Lower leg skin (tissue), 3 donors: ENCODE results near the gene TRPC4AP.

ENCODE experiments used
- CTCF ChIP-seq, 3 donors: fragments of 450-650 bp; IDR thresholded peaks; one replicate each; pipeline ENCODE4 v1.5.1; 2016; ENCODE audit warnings: antibody characterized with exemption in 3 of 3, mild to moderate bottlenecking in 3 of 3, moderate library complexity in 2 of 3
- POLR2A ChIP-seq, 2 donors: fragments of 450-650 bp; IDR thresholded peaks; one replicate each; pipeline ENCODE4 v1.6.1; 2016 to 2017; ENCODE audit warnings: antibody characterized with exemption in 2 of 2, mild to moderate bottlenecking in 1 of 2, moderate library complexity in 1 of 2

- TF ChIP-seq CTCF (IDR thresholded peaks at IDR 0.05), result no peak
- no peak for TF ChIP-seq POLR2A (IDR thresholded peaks at IDR 0.05)
Observed at GRCh38 chr20:35116258-35116657, 23.7 kb upstream of the TRPC4AP start.
